T47D (cell line): ENCODE measurements around the gene MIDN.
"Not testable (repeated sequence)": the region's sequence is repeated elsewhere in the genome, so short reads cannot be mapped to it uniquely, and the experiment has no call there.

Source experiments
- DNase-seq, 2 experiments: peaks; one replicate each; pipeline versions ENCODE4 v3.0.0 to v3.0.0-alpha.2; 2011 to 2012; ENCODE audit warnings: low read depth in 1 of 2, low spot score in 1 of 2
- JUND ChIP-seq: IDR thresholded peaks from 2 replicates; pipeline ENCODE4 v1.6.1; 2012; ENCODE audit warnings: low read depth
- in situ Hi-C: cut with HindIII; loops from 2 replicates; pipeline ENCODE4 v1.10.0; 2016; ENCODE audit warnings: low sequenced_read_pairs, low pct_unique_long_range_greater_than_20kb

The MIDN gene

GRCh38 chr19:1248139-1248785, at the start of gene MIDN:
Gene MIDN, plus strand, starts transcription at chr19:1248583. Its CDS starts 1,714 bp downstream, at chr19:1250297.
- TF ChIP-seq JUND: no peak
- in situ Hi-C loops: no loop called here
- DNase-seq: peak in 1 of 2 experiments; percentile 90

- in situ Hi-C loops: no loop called here
- no peak for DNase-seq
- no peak for TF ChIP-seq JUND
Observed at GRCh38 chr19:1199531-1199930, 48.9 kb upstream of the MIDN start.

GRCh38 chr19:1200614-1201013, 47.8 kb upstream of the MIDN start:
- in situ Hi-C loops, DNase-seq: not testable (repeated sequence)

GRCh38 chr19:1205114-1206099, 43.0 kb upstream of the MIDN start, which contains the start of gene STK11:
Gene STK11, plus strand, starts transcription at chr19:1205778. Its CDS starts 1,136 bp downstream, at chr19:1206914.
- TF ChIP-seq JUND: no peak
- in situ Hi-C loops: no loop called here
- DNase-seq: peak; percentile 97 to 99

DNA sequence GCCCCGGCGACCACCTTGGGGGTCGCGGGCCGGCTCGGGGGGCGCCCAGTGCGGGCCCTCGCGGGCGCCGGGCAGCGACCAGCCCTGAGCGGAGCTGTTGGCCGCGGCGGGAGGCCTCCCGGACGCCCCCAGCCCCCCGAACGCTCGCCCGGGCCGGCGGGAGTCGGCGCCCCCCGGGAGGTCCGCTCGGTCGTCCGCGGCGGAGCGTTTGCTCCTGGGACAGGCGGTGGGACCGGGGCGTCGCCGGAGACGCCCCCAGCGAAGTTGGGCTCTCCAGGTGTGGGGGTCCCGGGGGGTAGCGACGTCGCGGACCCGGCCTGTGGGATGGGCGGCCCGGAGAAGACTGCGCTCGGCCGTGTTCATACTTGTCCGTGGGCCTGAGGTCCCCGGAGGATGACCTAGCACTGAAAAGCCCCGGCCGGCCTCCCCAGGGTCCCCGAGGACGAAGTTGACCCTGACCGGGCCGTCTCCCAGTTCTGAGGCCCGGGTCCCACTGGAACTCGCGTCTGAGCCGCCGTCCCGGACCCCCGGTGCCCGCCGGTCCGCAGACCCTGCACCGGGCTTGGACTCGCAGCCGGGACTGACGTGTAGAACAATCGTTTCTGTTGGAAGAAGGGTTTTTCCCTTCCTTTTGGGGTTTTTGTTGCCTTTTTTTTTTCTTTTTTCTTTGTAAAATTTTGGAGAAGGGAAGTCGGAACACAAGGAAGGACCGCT, 42.1 kb upstream of the MIDN start:
- no peak for DNase-seq
- no peak for TF ChIP-seq JUND
- in situ Hi-C loops: no loop called here

- peak in 1 of 2 experiments; percentile 16 for DNase-seq
- no peak for TF ChIP-seq JUND
- in situ Hi-C loops: no loop called here
Observed at GRCh38 chr19:1206864-1207450, 41.4 kb upstream of the MIDN start.

DNA sequence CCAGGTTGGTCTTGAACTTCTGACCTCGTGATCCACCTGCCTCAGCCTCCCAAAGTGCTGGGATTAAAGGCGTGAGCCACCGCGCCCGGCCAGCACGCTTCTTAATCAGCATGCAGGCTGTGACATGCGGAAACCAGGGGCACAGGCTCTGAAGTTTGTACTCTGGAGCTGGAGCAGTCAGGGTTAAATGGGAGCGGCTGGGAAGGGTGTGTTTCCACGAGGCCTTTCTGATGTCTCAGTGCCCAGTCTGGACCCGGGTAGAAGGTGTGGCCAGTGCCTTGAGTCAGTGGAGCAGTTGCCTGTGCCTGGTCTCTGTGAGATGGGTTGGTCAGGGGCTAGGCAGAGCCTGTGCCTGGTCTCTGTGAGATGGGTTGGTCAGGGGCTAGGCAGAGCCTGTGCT, 39.6 kb upstream of the MIDN start:
- in situ Hi-C loops, DNase-seq: not testable (repeated sequence)

DNA sequence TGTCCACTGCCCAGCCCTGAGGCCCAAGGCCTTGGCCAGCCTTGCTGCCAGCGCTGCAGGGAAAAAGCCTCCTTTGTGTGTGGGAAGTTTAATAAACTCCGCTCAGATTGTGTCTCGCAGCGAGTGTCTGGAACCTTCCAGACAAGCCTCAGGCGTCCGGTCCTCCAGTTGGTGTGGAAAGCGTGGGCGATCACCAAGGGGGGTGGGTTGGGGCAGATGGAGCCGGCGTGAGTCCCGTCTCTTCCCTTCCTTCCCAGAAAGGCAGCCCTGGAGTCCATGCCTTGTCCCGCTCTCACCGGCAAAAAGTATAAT, 38.2 kb upstream of the MIDN start:
- no peak for TF ChIP-seq JUND

GRCh38 chr19:1211494-1212234, 36.7 kb upstream of the MIDN start:
- DNase-seq: peak in 1 of 2 experiments; percentile 16
- in situ Hi-C loops: no loop called here
- no peak for TF ChIP-seq JUND

More for the DNA sequence above, 38.2 kb upstream of the MIDN start:
- DNase-seq: no peak
- in situ Hi-C loops: no loop called here

- DNase-seq: no peak
- TF ChIP-seq JUND: no peak
- in situ Hi-C loops: no loop called here
Observed at GRCh38 chr19:1213391-1214286, 34.7 kb upstream of the MIDN start.

- in situ Hi-C loops: no loop called here
- DNase-seq: no peak
- no peak for TF ChIP-seq JUND
Observed at GRCh38 chr19:1214299-1214861, 34.0 kb upstream of the MIDN start.
